Left ventricle myocardium inferior (tissue), 1 donor: ENCODE measurements around the gene FZD2. TPM values are rescaled to one million over a fixed set of nuclear protein-coding genes. Genes with fewer than 3 reads are reported as not detected.

Source experiments
- DNase-seq: peaks from one replicate; pipeline ENCODE4 v3.0.0-alpha.2; 2020
- H3K27ac ChIP-seq: fragments of 200-600 bp; replicated peaks from 2 replicates; pipeline ENCODE4 v1.8.0; 2021
- H3K27me3 ChIP-seq: fragments of 200-600 bp; 2 replicates; pipeline ENCODE4 v1.8.0; 2021; ENCODE audit warnings: low read depth
- H3K36me3 ChIP-seq: fragments of 200-600 bp; 2 replicates; pipeline ENCODE4 v1.8.0; 2021
- H3K4me1 ChIP-seq: fragments of 200-600 bp; 2 replicates; pipeline ENCODE4 v1.8.0; 2021
- H3K4me3 ChIP-seq: fragments of 200-600 bp; 2 replicates; pipeline ENCODE4 v1.8.0; 2021; ENCODE audit warnings: mild to moderate bottlenecking, moderate library complexity
- H3K9me3 ChIP-seq: fragments of 200-600 bp; replicated peaks from 2 replicates; pipeline ENCODE4 v1.8.0; 2021
- CTCF ChIP-seq: fragments of 200-600 bp; IDR thresholded peaks from 2 replicates; pipeline ENCODE4 v1.8.0; 2021; ENCODE audit warnings: antibody characterized with exemption, mild to moderate bottlenecking, borderline replicate concordance
- intact Hi-C: fragments of 100-400 bp; cut with micrococcal nuclease; formaldehyde crosslinking; loops from one replicate; pipeline ENCODE4 v1.11.0; 2022
- total RNA-seq: library from RNA; stranded (reverse); fragmentation: NEBNext Ultra II Directional; extraction: Animal tissue kit (Norgen Biotek cat#: 25700); gene quantifications from one replicate; pipeline ENCODE4 v1.2.1, GENCODE V29; 2021
- donor health status: DM: no; HTN: yes; CAD: no; lungs with severe emphysema.

FZD2 gene
- total RNA-seq, 1 donor from 2014 or later: 4.0 TPM

GRCh38 chr17:44548376-44549230, 8.7 kb upstream of the FZD2 start:
- no peak for DNase-seq
- Histone ChIP-seq H3K27me3 (peaks cover 58% of the 10 kb centered on the region), H3K4me1 (peaks cover 3% of the 10 kb centered on the region), H3K27ac (no peak overlapping the region), H3K4me3 (no peak overlapping the region), H3K36me3 (no peaks in the 10 kb centered on the region), H3K9me3 (peaks cover 3% of the 10 kb centered on the region)
- no peak for TF ChIP-seq CTCF
- intact Hi-C loops: no loop called here

- Histone ChIP-seq H3K27me3 (peaks cover 49% of the 10 kb centered on the region), H3K36me3 (no peaks in the 10 kb centered on the region), H3K27ac (no peak overlapping the region), H3K4me1 (peaks cover 3% of the 10 kb centered on the region), H3K4me3 (no peak overlapping the region), H3K9me3 (peaks cover 3% of the 10 kb centered on the region)
- DNase-seq: no peak
- no peak for TF ChIP-seq CTCF
- intact Hi-C loops: no loop called here
Observed at GRCh38 chr17:44549686-44550085, 7.6 kb upstream of the FZD2 start.

GRCh38 chr17:44552361-44552760, 4.9 kb upstream of the FZD2 start:
- Histone ChIP-seq H3K36me3 (no peaks in the 10 kb centered on the region), H3K4me3 (no peak overlapping the region), H3K9me3 (no peaks in the 10 kb centered on the region), H3K27ac (no peak overlapping the region), H3K4me1 (peaks cover 19% of the 10 kb centered on the region), H3K27me3 (peaks cover 30% of the 10 kb centered on the region)
- intact Hi-C loops: no loop called here
- DNase-seq: no peak
- no peak for TF ChIP-seq CTCF

GRCh38 chr17:44555099-44555498, 2.2 kb upstream of the FZD2 start:
- Histone ChIP-seq H3K36me3 (no peaks in the 10 kb centered on the region), H3K9me3 (no peaks in the 10 kb centered on the region), H3K4me3 (no peak overlapping the region), H3K4me1 (peaks cover 26% of the 10 kb centered on the region), H3K27me3 (peaks cover 22% of the 10 kb centered on the region), H3K27ac (no peak overlapping the region)
- DNase-seq: no peak
- intact Hi-C loops: no loop called here
- no peak for TF ChIP-seq CTCF

GRCh38 chr17:44556166-44556831, 985 bp upstream of the FZD2 start:
- Histone ChIP-seq H3K9me3 (no peaks in the 10 kb centered on the region), H3K36me3 (no peaks in the 10 kb centered on the region), H3K4me1 (peaks cover 26% of the 10 kb centered on the region), H3K27me3 (peaks cover 22% of the 10 kb centered on the region), H3K27ac (peak overlapping the region; percentile 67), H3K4me3 (peak overlapping the region; percentile 79)
- intact Hi-C loops: no loop called here
- no peak for TF ChIP-seq CTCF
- DNase-seq: peak; percentile 19
